Small intestine (tissue), 7 donors: ENCODE measurements around the gene PPP1R12C. TPM values are rescaled to one million over a fixed set of nuclear protein-coding genes. Genes with fewer than 3 reads are reported as not detected.
"Not testable (repeated sequence)": the region's sequence is repeated elsewhere in the genome, so short reads cannot be mapped to it uniquely, and the experiment has no call there.

Source experiments
- DNase-seq, 2 donors: peaks; one replicate each; pipeline versions ENCODE4 v3.0.0 to v3.0.0-alpha.2; 2013
- FAIRE-seq: peaks from 2 replicates; lab custom pipeline; 2012; peaks lifted over from hg19 to GRCh38; lab: Jason Lieb, UNC
- H3K27ac ChIP-seq, 3 donors: one replicate each; pipeline ENCODE4 v1.5.1; 2013; ENCODE audit warnings: low read length in 2 of 3, mild to moderate bottlenecking in 2 of 3, control low read depth in 1 of 3, inconsistent platforms in 1 of 3, low read depth in 1 of 3, moderate library complexity in 1 of 3
- H3K27me3 ChIP-seq, 3 donors: one replicate each; pipeline ENCODE4 v1.6.1; 2013; ENCODE audit warnings: low read length in 3 of 3, inconsistent platforms in 1 of 3; ENCODE audit not compliant: control insufficient read depth in 3 of 3, insufficient read depth in 3 of 3
- H3K36me3 ChIP-seq, 3 donors: one replicate each; pipeline ENCODE4 v1.6.1; 2013; ENCODE audit warnings: low read length in 3 of 3, inconsistent platforms in 1 of 3, low read depth in 1 of 3, mild to moderate bottlenecking in 1 of 3, moderate library complexity in 1 of 3; ENCODE audit not compliant: control insufficient read depth in 3 of 3, insufficient read depth in 2 of 3
- H3K4me1 ChIP-seq, 3 donors: one replicate each; pipeline ENCODE4 v1.6.1; 2013; ENCODE audit warnings: low read length in 2 of 3, inconsistent platforms in 1 of 3, low read depth in 1 of 3, mild to moderate bottlenecking in 1 of 3, moderate library complexity in 1 of 3; ENCODE audit not compliant: control insufficient read depth in 3 of 3, insufficient read depth in 2 of 3
- H3K4me3 ChIP-seq, 3 donors: one replicate each; pipeline ENCODE4 v1.5.1; 2013; ENCODE audit warnings: low read length in 3 of 3, control low read depth in 1 of 3, inconsistent platforms in 1 of 3, low read depth in 1 of 3, mild to moderate bottlenecking in 1 of 3, moderate library complexity in 1 of 3
- H3K9me3 ChIP-seq, 2 donors: one replicate each; pipeline ENCODE4 v1.6.1; 2013; ENCODE audit warnings: low read depth in 1 of 2, low read length in 1 of 2; ENCODE audit not compliant: control insufficient read depth in 2 of 2, insufficient read depth in 1 of 2
- WGBS, 3 donors: extraction: QIAGEN DNeasy Blood & Tissue Kit; methylation state at CpG; one replicate each; pipeline ENCODE4 v1.1.7; 2013; 5-methylcytosine and 5-hydroxymethylcytosine counted together
- polyA plus RNA-seq, 4 donors: library from polyadenylated mRNA; stranded (reverse) in 3 of 4; unstranded in 1 of 4; fragments of 200-250 nt in 3 of 4; fragments of 120-200 nt in 1 of 4; gene quantifications; one replicate each; pipeline versions ENCODE4 v1.2.1 to v1.2.3, GENCODE V29; 2013
- donor health status: healthy with polysubstance abuse.
- donor health status: control.
- donor health status: control.
- donor health status: Bipolar disorder and iron deficiency.
- donor health status: healthy.

PPP1R12C gene
- polyA plus RNA-seq, 4 donors, result 68.3 to 192 (median 132) TPM

DNA sequence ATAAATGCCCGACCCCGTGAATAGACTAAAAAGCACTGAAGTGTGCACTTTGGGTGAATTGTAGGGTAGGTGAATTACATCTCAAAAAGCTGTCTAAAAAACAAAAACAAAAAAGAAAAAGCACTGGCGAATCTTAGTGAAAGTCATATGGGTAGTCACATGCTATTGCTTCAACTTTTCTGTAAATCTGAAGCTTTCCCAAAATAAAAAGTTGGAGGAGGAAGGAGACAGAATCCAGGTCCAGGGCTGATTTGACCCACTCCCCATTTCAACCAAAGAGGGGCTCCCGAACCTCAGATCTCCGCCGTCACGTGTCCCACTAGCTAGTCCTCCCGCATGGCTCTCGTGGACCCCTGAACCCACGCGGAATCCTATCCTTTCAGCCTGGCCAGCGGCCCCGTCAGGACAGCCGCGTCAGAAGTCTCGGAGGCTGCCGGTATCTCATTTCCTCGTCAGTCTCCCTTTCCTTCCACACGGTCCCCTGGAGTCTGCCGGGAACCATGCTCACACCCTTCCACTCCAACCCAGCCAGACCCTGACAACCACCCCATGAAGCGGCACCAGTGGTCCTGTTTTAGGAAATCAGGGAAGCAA, 6.1 kb downstream of the PPP1R12C start:
- DNase-seq, result no peak
- H3K27me3 ChIP-seq, result no peaks in the 10 kb centered on the region
- H3K36me3 ChIP-seq, result peaks cover 0 to 56% (median 15%) of the 10 kb centered on the region in 3 donors
- FAIRE-seq, result no peak
- 85 to 91% (median 89%) methylated on average over 21 of the region's 21 CpGs for WGBS, 3 donors
- peaks cover 6 to 22% (median 7%) of the 10 kb centered on the region in 3 donors for H3K4me1 ChIP-seq
- no peak overlapping the region for H3K4me3 ChIP-seq
- no peak overlapping the region for H3K27ac ChIP-seq
- H3K9me3 ChIP-seq, result no peaks in the 10 kb centered on the region

DNA sequence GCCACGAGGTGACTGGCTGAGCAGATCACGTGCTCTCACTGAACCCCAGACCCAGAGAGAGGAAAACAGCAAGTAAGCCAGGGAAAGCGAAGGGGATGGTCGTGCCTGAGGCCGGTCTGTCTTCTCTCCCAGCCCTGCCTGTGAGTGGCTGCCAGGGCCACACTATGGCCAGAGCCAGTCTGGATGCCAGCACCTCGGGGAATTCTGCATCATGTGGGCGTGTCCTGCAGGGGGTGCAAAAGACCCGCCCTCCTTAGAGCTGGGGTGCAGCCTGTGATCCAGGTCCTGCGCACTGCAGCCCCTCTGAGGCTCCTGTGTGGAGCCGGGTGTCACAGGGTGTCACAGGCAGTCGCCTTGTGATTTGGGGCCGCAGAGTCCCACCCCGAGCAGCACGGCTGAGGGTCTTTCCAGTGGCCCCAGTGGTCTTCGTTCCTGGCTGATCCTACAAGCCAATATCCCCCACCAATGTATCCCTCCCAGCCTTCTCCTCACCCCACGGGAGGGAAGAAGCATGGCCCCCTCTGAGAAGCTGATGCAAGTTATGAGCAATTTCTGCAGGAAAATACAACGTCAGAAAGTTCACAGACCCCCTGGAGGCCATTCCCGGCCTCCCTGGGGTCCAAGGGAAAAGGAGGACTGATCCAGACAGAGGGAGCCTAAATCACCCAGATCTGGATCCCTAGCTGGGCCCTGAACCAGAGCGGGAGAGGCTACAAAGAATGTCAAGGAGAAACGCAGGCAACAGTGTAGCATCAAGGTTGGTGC, 7.7 kb downstream of the PPP1R12C start:
- H3K9me3 ChIP-seq, result no peaks in the 10 kb centered on the region
- H3K4me3 ChIP-seq, result no peak overlapping the region
- peaks cover 0 to 55% (median 15%) of the 10 kb centered on the region in 3 donors for H3K36me3 ChIP-seq
- 89 to 94% (median 90%) methylated on average over 20 of the region's 20 CpGs for WGBS, 3 donors
- DNase-seq (no peak), FAIRE-seq (no peak)
- H3K27me3 ChIP-seq, result no peaks in the 10 kb centered on the region
- peaks cover 0 to 16% (median 4%) of the 10 kb centered on the region in 3 donors for H3K4me1 ChIP-seq
- H3K27ac ChIP-seq, result no peak overlapping the region

- H3K36me3 ChIP-seq, result peaks cover 2 to 48% (median 19%) of the 10 kb centered on the region in 3 donors
- 97 to 98% (median 98%) methylated on average over 3 of the region's 3 CpGs for WGBS, 3 donors
These were observed 10.2 kb downstream of the PPP1R12C start for GRCh38 chr19:55107252-55107651.

DNA sequence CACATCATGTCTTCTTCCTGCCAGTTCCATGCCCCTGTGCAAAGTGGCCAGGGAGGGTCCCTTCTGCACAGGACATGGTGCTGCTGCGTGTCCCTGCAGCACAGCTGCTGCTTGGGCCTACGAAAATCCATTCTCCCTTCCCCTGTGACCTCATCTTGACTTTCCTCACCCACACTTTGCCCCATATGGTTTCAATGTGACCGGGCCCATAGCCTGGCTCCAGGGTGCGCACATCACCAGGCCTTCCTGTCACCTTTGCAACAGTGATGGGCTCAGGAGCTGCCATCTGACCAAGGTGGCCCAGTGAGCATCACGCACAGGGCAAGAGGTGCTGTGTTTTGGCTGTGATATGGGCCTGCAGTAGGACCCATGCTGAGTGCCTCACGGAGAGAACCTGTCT, 10.8 kb downstream of the PPP1R12C start:
- DNase-seq, result no peak
- FAIRE-seq, result no peak
- H3K9me3 ChIP-seq, result peaks cover 0 to 6% of the 10 kb centered on the region in 2 donors
- no peak overlapping the region for H3K27ac ChIP-seq
- 93 to 96% (median 96%) methylated on average over 6 of the region's 6 CpGs for whole genome bisulfite sequencing, 3 donors
- H3K4me1 ChIP-seq, result no peaks in the 10 kb centered on the region
- H3K27me3 ChIP-seq, result no peaks in the 10 kb centered on the region
- peaks cover 2 to 45% (median 14%) of the 10 kb centered on the region in 3 donors for H3K36me3 ChIP-seq
- H3K4me3 ChIP-seq, result no peak overlapping the region

More at GRCh38 chr19:55107252-55107651, 10.2 kb downstream of the PPP1R12C start:
- H3K27me3 ChIP-seq, FAIRE-seq, H3K4me3 ChIP-seq, H3K27ac ChIP-seq, H3K4me1 ChIP-seq, H3K9me3 ChIP-seq, DNase-seq: not testable (repeated sequence)

DNA sequence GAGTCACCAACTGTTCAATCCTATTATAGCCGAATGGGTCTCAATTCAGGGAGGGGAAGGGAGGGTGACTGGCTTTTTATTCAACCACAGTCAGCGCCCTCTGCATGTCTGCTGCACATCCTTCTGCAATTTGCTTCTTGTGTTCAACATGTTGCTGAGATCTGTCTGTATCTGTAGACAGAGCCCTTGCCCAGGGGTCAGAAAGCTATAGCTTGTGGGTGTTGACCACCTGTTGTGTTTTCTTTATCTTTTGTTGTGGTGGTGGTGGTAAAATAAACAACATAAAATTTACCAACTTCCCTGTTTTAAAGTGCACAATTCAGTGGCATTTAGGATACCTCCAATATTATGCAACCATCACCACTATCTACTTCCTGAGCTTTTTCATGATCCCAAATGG, 12.2 kb downstream of the PPP1R12C start:
- WGBS, 3 donors, result 81 to 98% (median 91%) methylated on average over 2 of the region's 2 CpGs
- no peaks in the 10 kb centered on the region for H3K4me1 ChIP-seq
- DNase-seq (no peak), FAIRE-seq (no peak)
- H3K27me3 ChIP-seq, result no peaks in the 10 kb centered on the region
- peaks cover 0 to 6% of the 10 kb centered on the region in 2 donors for H3K9me3 ChIP-seq
- no peak overlapping the region for H3K4me3 ChIP-seq
- H3K27ac ChIP-seq, result no peak overlapping the region
- H3K36me3 ChIP-seq, result peaks cover 2 to 51% (median 19%) of the 10 kb centered on the region in 3 donors

GRCh38 chr19:55103190-55103589, 14.2 kb downstream of the PPP1R12C start:
- peaks cover 2 to 60% (median 12%) of the 10 kb centered on the region in 3 donors for H3K36me3 ChIP-seq

DNA sequence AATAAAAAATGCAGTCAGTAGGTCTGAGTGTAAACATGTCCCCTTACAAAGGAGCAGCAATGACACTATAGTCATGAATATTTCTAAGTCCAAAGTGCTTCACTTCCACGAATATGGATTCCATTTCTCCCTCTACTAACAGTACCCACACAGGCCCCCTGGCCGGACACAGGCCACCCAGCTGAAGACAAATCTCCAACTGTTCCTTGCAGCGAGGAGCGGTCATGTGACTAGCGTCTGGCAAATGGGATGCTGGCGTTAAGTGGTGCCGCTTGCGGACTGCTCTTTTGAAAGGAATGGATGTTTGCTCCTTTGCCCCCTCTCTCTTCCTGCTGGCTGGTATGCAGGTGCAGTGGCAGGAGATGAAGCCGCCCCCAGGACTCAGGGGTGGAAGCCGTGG, 16.2 kb downstream of the PPP1R12C start:
- Histone ChIP-seq H3K4me1 (no peaks in the 10 kb centered on the region), H3K27ac (no peak overlapping the region), H3K4me3 (no peak overlapping the region), H3K36me3 (peaks cover 2 to 57% (median 12%) of the 10 kb centered on the region in 3 donors), H3K27me3 (no peaks in the 10 kb centered on the region), H3K9me3 (peaks cover 0 to 6% of the 10 kb centered on the region in 2 donors)
- FAIRE-seq (no peak), DNase-seq (no peak)
- 81 to 91% (median 86%) methylated on average over 10 of the region's 10 CpGs for WGBS, 3 donors

More at GRCh38 chr19:55103190-55103589, 14.2 kb downstream of the PPP1R12C start:
- H3K27me3 ChIP-seq, result no peaks in the 10 kb centered on the region
- 98 to 99% (median 99%) methylated on average over 7 to 9 of the region's 9 CpGs for WGBS, 3 donors
- FAIRE-seq (no peak), DNase-seq (no peak)
- no peaks in the 10 kb centered on the region for H3K4me1 ChIP-seq
- H3K27ac ChIP-seq, result no peak overlapping the region
- no peak overlapping the region for H3K4me3 ChIP-seq
- H3K9me3 ChIP-seq, result peaks cover 0 to 6% of the 10 kb centered on the region in 2 donors

DNA sequence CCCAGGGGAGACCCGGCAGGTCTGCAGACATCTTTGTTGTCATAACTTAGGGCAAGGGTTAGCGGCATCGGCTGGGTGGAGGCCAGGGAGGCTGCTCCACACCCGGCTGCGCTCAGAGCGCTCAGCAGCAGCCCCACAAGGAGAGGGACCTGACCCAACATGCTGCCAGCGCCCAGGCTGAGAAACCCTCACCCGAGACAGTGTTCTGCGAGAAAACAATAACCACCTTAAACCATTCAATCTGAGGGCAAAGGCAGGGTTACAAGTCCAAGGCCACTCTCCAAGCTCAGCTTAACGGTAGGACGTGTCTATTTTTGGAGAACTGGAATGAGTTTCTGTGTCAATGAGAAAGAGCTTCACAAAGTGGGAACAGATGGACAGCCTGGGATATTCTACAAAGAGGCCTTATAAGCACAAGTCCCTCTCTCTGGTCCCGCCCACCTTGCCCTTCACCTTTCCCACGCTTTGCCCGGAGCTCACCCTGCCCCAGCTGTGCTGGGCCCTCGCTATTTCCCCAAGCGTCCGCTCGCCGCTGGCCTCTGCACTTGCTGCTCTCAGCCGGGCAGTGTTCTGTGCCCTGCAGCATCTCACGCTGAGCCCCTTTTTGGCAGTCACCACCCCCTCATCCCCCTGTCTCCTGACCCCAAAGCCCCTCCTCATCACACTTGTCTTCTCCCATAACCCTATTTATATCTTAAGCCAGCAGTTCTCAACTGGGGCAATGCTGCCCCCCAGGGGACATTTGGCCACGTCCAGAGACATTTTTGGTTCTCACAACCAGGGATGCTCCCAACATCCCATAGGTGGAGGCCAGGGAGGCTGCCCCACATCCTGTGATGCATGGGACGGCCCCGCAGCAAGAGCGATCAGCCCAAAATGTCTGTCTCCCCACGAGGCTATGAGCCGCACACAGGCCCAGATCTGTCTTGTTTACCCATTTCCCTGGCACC, 17.6 kb downstream of the PPP1R12C start:
- Histone ChIP-seq H3K27me3 (no peaks in the 10 kb centered on the region), H3K36me3 (peaks cover 2 to 67% (median 12%) of the 10 kb centered on the region in 3 donors), H3K9me3 (peaks cover 0 to 6% of the 10 kb centered on the region in 2 donors), H3K27ac (no peak overlapping the region), H3K4me3 (no peak overlapping the region), H3K4me1 (no peaks in the 10 kb centered on the region)
- WGBS, 3 donors, result 81 to 83% (median 83%) methylated on average over 27 of the region's 27 CpGs
- no peak for FAIRE-seq
- DNase-seq, result no peak
